Peyer's patch (tissue), 4 donors: ENCODE data around the gene ZNF829. TPM values are rescaled to one million over a fixed set of nuclear protein-coding genes. Genes with fewer than 3 reads are reported as not detected.

Source experiments
- DNase-seq, 3 donors: peaks; one replicate each; pipeline ENCODE4 v3.0.0-alpha.2; 2017 to 2019
- H3K27ac ChIP-seq, 4 donors: fragments of 200-600 bp; sonication (generic); one replicate each; pipeline ENCODE4 v1.5.1; 2016 to 2019
- H3K27me3 ChIP-seq, 2 donors: fragments of 200-600 bp; sonication (generic); one replicate each; pipeline ENCODE4 v1.5.1; 2019
- H3K36me3 ChIP-seq, 3 donors: fragments of 200-600 bp; sonication (generic); one replicate each; pipeline ENCODE4 v1.5.1; 2016 to 2019
- H3K4me1 ChIP-seq, 4 donors: fragments of 200-600 bp; sonication (generic); one replicate each; pipeline ENCODE4 v1.5.1; 2016 to 2019
- H3K4me3 ChIP-seq, 4 donors: fragments of 200-600 bp; sonication (generic); 1 replicate in 3 of 4; 2 replicates in 1 of 4; pipeline ENCODE4 v1.5.1; 2016 to 2019; ENCODE audit warnings: mild to moderate bottlenecking in 1 of 4
- H3K9me3 ChIP-seq, 4 donors: fragments of 200-600 bp; sonication (generic); one replicate each; pipeline ENCODE4 v1.5.1; 2016 to 2019; ENCODE audit warnings: mild to moderate bottlenecking in 1 of 4
- CTCF ChIP-seq, 6 experiments: fragments of 450-650 bp in 4 of 6; fragments of 200-600 bp in 2 of 6; sonication (generic) in 1 of 6; IDR thresholded peaks; one replicate each; pipeline ENCODE4 v1.5.1; 2017 to 2019; ENCODE audit warnings: antibody characterized with exemption in 6 of 6, mild to moderate bottlenecking in 3 of 6, moderate library complexity in 1 of 6
- POLR2A ChIP-seq, 2 donors: fragments of 450-650 bp; IDR thresholded peaks; one replicate each; pipeline ENCODE4 v1.5.1; 2017; ENCODE audit warnings: antibody characterized with exemption in 2 of 2, mild to moderate bottlenecking in 2 of 2, moderate library complexity in 2 of 2
- total RNA-seq, 4 donors: library from RNA; depleted of rRNA; stranded (reverse); fragments of >200 nt; gene quantifications; one replicate each; pipeline ENCODE4 v1.1.0, GENCODE V29; 2016

The ZNF829 gene
- total RNA-seq, 4 donors from 2014 or later: 1.1 to 2.0 (median 1.8) TPM

GRCh38 chr19:36891768-36892357 lies 24.2 kb downstream of the ZNF829 start:
- H3K4me3 ChIP-seq: no peak overlapping the region
- peaks cover 0 to 99% (median 53%) of the 10 kb centered on the region in 4 donors for H3K9me3 ChIP-seq
- H3K36me3 ChIP-seq: peaks cover 0 to 60% (median 6%) of the 10 kb centered on the region in 3 donors
- no peak overlapping the region for H3K27ac ChIP-seq
- no peaks in the 10 kb centered on the region for H3K27me3 ChIP-seq
- TF ChIP-seq POLR2A (IDR thresholded peaks at IDR 0.05) (no peak), CTCF (IDR thresholded peaks at IDR 0.05) (no peak)
- H3K4me1 ChIP-seq: no peaks in the 10 kb centered on the region
- DNase-seq: no peak

GRCh38 chr19:36876993-36877938 lies 38.8 kb downstream of the ZNF829 start:
- Histone ChIP-seq H3K36me3 (peaks cover 0 to 39% (median 0%) of the 10 kb centered on the region in 3 donors), H3K9me3 (peaks cover 0 to 95% (median 30%) of the 10 kb centered on the region in 4 donors), H3K27ac (no peak overlapping the region), H3K27me3 (no peaks in the 10 kb centered on the region), H3K4me3 (no peak overlapping the region), H3K4me1 (no peaks in the 10 kb centered on the region)
- TF ChIP-seq CTCF (IDR thresholded peaks at IDR 0.05) (no peak), POLR2A (IDR thresholded peaks at IDR 0.05) (no peak)
- DNase-seq: no peak

- H3K4me1 ChIP-seq: peaks cover 0 to 18% (median 0%) of the 10 kb centered on the region in 4 donors
- H3K27me3 ChIP-seq: no peaks in the 10 kb centered on the region
- DNase-seq: no peak
- no peak overlapping the region for H3K27ac ChIP-seq
- peaks cover 0 to 43% (median 0%) of the 10 kb centered on the region in 3 donors for H3K36me3 ChIP-seq
- peaks cover 0 to 17% (median 0%) of the 10 kb centered on the region in 4 donors for H3K9me3 ChIP-seq
- H3K4me3 ChIP-seq: peak overlapping the region in 2 of 4 donors; percentile 75 to 96
- TF ChIP-seq POLR2A (IDR thresholded peaks at IDR 0.05) (no peak), CTCF (IDR thresholded peaks at IDR 0.05) (no peak)
These were observed 64.2 kb downstream of the ZNF829 start for GRCh38 chr19:36851898-36852297.

DNA sequence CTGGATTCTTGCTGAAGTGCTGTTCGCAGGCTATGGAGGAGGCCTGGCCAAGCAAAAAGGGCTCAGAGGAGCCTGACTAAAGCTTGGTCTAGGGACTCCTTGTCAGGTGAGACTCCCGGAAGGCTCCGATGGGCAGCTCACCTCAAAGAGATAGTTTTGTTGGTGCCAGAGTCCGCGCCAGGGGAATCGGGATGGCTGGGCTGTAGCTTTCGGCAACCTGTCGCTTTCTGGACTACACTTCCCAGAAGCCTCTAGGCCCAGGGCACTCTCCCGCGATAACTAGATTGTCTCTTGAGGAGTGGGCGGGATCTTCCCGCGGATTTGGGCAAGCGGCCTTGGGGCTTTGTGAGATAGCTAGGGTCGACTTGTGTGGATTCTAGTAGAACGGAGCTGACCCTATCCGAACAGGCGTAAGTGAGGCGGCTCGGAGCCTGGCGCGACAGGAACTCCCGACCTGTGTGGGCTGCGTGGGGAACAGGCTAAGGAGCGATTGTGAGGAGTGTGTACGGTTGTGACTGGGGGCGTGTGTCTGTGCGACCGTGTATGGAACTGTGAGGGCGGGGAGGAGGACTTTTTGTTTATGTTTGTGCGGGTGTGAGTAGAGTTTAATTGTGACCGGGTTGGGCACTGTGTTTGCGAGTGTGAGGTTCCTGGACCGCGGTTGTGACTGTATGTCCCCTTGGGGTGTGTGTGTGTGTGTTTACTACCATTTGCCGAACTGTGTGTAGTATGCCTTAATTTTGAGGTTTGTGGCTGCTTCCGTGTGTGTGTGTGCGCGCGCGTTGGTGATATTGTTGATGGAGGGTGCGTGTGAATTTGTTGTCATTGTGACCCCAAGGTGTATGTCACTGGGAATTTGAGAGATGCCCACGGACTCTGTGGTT lies 65.3 kb downstream of the ZNF829 start, which contains the start of gene ZNF345:
Gene ZNF345 (plus strand): TSS at position 318 of the 884 bp plus-strand sequence. CDS start 25,955 bp downstream, outside the sequence.
- peak within 1 kb of the TSS; percentile 74 to 86 (median 82) for H3K27ac ChIP-seq
- H3K4me3 ChIP-seq: peak within 1 kb of the TSS; percentile 52 to 96 (median 76)
- peaks cover 0 to 32% (median 0%) of the 10 kb centered on the region in 3 donors for H3K36me3 ChIP-seq
- peaks cover 0 to 16% (median 0%) of the 10 kb centered on the region in 4 donors for H3K9me3 ChIP-seq
- peak; percentile 86 to 96 (median 93) for DNase-seq
- TF ChIP-seq POLR2A (IDR thresholded peaks at IDR 0.05): peak in 1 of 2 donors; percentile 4
- no peak for TF ChIP-seq CTCF (IDR thresholded peaks at IDR 0.05)
- H3K27me3 ChIP-seq: no peaks in the 10 kb centered on the region
- peaks cover 0 to 18% (median 0%) of the 10 kb centered on the region in 4 donors for H3K4me1 ChIP-seq
